Measurements from ENCODE around the gene SLC38A3. TPM values are rescaled to one million over a fixed set of nuclear protein-coding genes. Genes with fewer than 3 reads are reported as not detected.

Gene SLC38A3
- total RNA-seq, 1 experiment from 2014 or later = 16.8 TPM

- no peaks in the 10 kb centered on the region for H3K9me3 ChIP-seq
- no peaks in the 10 kb centered on the region for H3K27me3 ChIP-seq (replicated peaks; ENCODE audit: control insufficient read depth, insufficient read depth, low read length)
- intact Hi-C loops (cut with micrococcal nuclease; ENCODE audit: unreplicated experiment) = no loop called here
- peaks cover 2% of the 10 kb centered on the region; the same call in 1 of the 2 replicates for H3K4me1 ChIP-seq
- no TSS peak for BruUV-seq (replicated peaks)
- DNase-seq = no peak
- Mint-ChIP-seq H3K9me3 (ENCODE audit: unreplicated experiment) (no peaks in the 10 kb centered on the region), H3K27me3 (ENCODE audit: insufficient read depth, unreplicated experiment) (no peaks in the 10 kb centered on the region), H3K4me1 (ENCODE audit: low read depth, unreplicated experiment) (no peaks in the 10 kb centered on the region), H3K4me3 (ENCODE audit: unreplicated experiment) (no peak overlapping the region), H3K27ac (ENCODE audit: unreplicated experiment) (no peak overlapping the region), H3K36me3 (ENCODE audit: insufficient read depth, unreplicated experiment) (peaks cover 12% of the 10 kb centered on the region)
- ChIA-PET POLR2A (no interaction called here), CTCF (no interaction called here)
- H3K4me3 ChIP-seq (ENCODE audit: low read depth, low read length) = no peak overlapping the region
- H3K36me3 ChIP-seq (ENCODE audit: control insufficient read depth, insufficient read depth, low read length) = peaks cover under 1% of the 10 kb centered on the region
- no peak for TF ChIP-seq CTCF (IDR thresholded peaks at IDR 0.05; ENCODE audit: insufficient read depth in 1 of 2, low read depth in 1 of 2, low read length in 1 of 2, severe bottlenecking in 1 of 2, unreplicated experiment in 1 of 2)
Measured at GRCh38 chr3:50251220-50251619, 46.1 kb downstream of the SLC38A3 start.

GRCh38 chr3:50254577-50255250, 49.6 kb downstream of the SLC38A3 start:
- POLR2A ChIA-PET = no interaction called here
- no TSS peak for BruUV-seq (replicated peaks)
- Histone ChIP-seq H3K4me1 (peaks cover 2% of the 10 kb centered on the region), H3K27me3 (replicated peaks; ENCODE audit: control insufficient read depth, insufficient read depth, low read length) (no peaks in the 10 kb centered on the region), H3K4me3 (ENCODE audit: low read depth, low read length) (no peak overlapping the region), H3K36me3 (ENCODE audit: control insufficient read depth, insufficient read depth, low read length) (peaks cover 5% of the 10 kb centered on the region), H3K9me3 (no peaks in the 10 kb centered on the region)
- no peak for TF ChIP-seq CTCF (IDR thresholded peaks at IDR 0.05; ENCODE audit: insufficient read depth in 1 of 2, low read depth in 1 of 2, low read length in 1 of 2, severe bottlenecking in 1 of 2, unreplicated experiment in 1 of 2)
- CTCF ChIA-PET = interaction anchor here (1.9 kb wide), 1 partner anchor 8 kb away, joined by 5 read pairs; no protein-coding TSS in a partner anchor
- no peaks in the 10 kb centered on the region for H3K27me3 Mint-ChIP-seq (ENCODE audit: insufficient read depth, unreplicated experiment)
- no peaks in the 10 kb centered on the region for H3K4me1 Mint-ChIP-seq (ENCODE audit: low read depth, unreplicated experiment)
- H3K36me3 Mint-ChIP-seq (ENCODE audit: insufficient read depth, unreplicated experiment) = peaks cover 25% of the 10 kb centered on the region
- no peaks in the 10 kb centered on the region for H3K9me3 Mint-ChIP-seq (ENCODE audit: unreplicated experiment)
- no peak overlapping the region for H3K4me3 Mint-ChIP-seq (ENCODE audit: unreplicated experiment)
- intact Hi-C loops (cut with micrococcal nuclease; ENCODE audit: unreplicated experiment) = no loop called here
- H3K27ac Mint-ChIP-seq (ENCODE audit: unreplicated experiment) = no peak overlapping the region
- no peak for DNase-seq

- Histone ChIP-seq H3K27me3 (replicated peaks; ENCODE audit: control insufficient read depth, insufficient read depth, low read length) (no peaks in the 10 kb centered on the region), H3K4me1 (peaks cover 4% of the 10 kb centered on the region), H3K4me3 (ENCODE audit: low read depth, low read length) (no peak overlapping the region), H3K9me3 (no peaks in the 10 kb centered on the region), H3K36me3 (ENCODE audit: control insufficient read depth, insufficient read depth, low read length) (peaks cover 5% of the 10 kb centered on the region)
- CTCF ChIA-PET = interaction anchor here (1.9 kb wide), 1 partner anchor 9 kb away, joined by 5 read pairs; no protein-coding TSS in a partner anchor
- POLR2A ChIA-PET = interaction anchor here (1.1 kb wide), 1 partner anchor 20 kb away, joined by 9 read pairs; the partner anchor contains the start of gene GNAI2
- no peak for TF ChIP-seq CTCF (IDR thresholded peaks at IDR 0.05; ENCODE audit: insufficient read depth in 1 of 2, low read depth in 1 of 2, low read length in 1 of 2, severe bottlenecking in 1 of 2, unreplicated experiment in 1 of 2)
- Mint-ChIP-seq H3K27me3 (ENCODE audit: insufficient read depth, unreplicated experiment) (no peaks in the 10 kb centered on the region), H3K9me3 (ENCODE audit: unreplicated experiment) (no peaks in the 10 kb centered on the region), H3K27ac (ENCODE audit: unreplicated experiment) (no peak overlapping the region), H3K36me3 (ENCODE audit: insufficient read depth, unreplicated experiment) (peaks cover 29% of the 10 kb centered on the region), H3K4me3 (ENCODE audit: unreplicated experiment) (no peak overlapping the region), H3K4me1 (ENCODE audit: low read depth, unreplicated experiment) (no peaks in the 10 kb centered on the region)
- BruUV-seq (replicated peaks) = no TSS peak
- no peak for DNase-seq
- intact Hi-C loops (cut with micrococcal nuclease; ENCODE audit: unreplicated experiment) = no loop called here
Measured at GRCh38 chr3:50255251-50255615, 50.2 kb downstream of the SLC38A3 start.
